HG02981 (cell line): ENCODE data around the gene PHACTR2.

Experiments
- ATAC-seq: cut with Tn5 transposase; IDR thresholded peaks from one replicate; pipeline ENCODE4 v1.9.1; 2021; ENCODE audit warnings: mild to moderate bottlenecking, moderate library complexity; ENCODE audit not compliant: unreplicated experiment

The PHACTR2 gene

GRCh38 chr6:143674483-143675381 is 3.0 kb upstream of the PHACTR2 start:
- no peak for ATAC-seq

- ATAC-seq = no peak
Measured at GRCh38 chr6:143675382-143675900, 2.3 kb upstream of the PHACTR2 start.

- no peak for ATAC-seq
Measured at GRCh38 chr6:143675946-143676345, 1.8 kb upstream of the PHACTR2 start.

GRCh38 chr6:143676437-143677045 is 1.2 kb upstream of the PHACTR2 start:
- no peak for ATAC-seq

- ATAC-seq = no peak
Measured at GRCh38 chr6:143677577-143677890, 231 bp upstream of the PHACTR2 start.

GRCh38 chr6:143679041-143679440 is 1.3 kb downstream of the PHACTR2 start:
- ATAC-seq = no peak

- no peak for ATAC-seq
Measured at GRCh38 chr6:143680141-143680540, 2.4 kb downstream of the PHACTR2 start.

- no peak for ATAC-seq
Measured at GRCh38 chr6:143682805-143683204, 5.0 kb downstream of the PHACTR2 start.

GRCh38 chr6:143684486-143684885 is 6.7 kb downstream of the PHACTR2 start:
- no peak for ATAC-seq

- no peak for ATAC-seq
Measured at GRCh38 chr6:143685653-143686052, 7.9 kb downstream of the PHACTR2 start.

GRCh38 chr6:143687591-143687990 is 9.8 kb downstream of the PHACTR2 start:
- ATAC-seq = no peak

GRCh38 chr6:143688681-143689080 is 10.9 kb downstream of the PHACTR2 start:
- no peak for ATAC-seq

GRCh38 chr6:143689852-143690251 is 12.1 kb downstream of the PHACTR2 start:
- ATAC-seq = no peak

GRCh38 chr6:143691155-143691554 is 13.4 kb downstream of the PHACTR2 start:
- ATAC-seq = no peak

- ATAC-seq = no peak
Measured at GRCh38 chr6:143691900-143692636, 14.3 kb downstream of the PHACTR2 start.

GRCh38 chr6:143692696-143693095 is 14.9 kb downstream of the PHACTR2 start:
- ATAC-seq = no peak

- no peak for ATAC-seq
Measured at GRCh38 chr6:143694013-143694412, 16.2 kb downstream of the PHACTR2 start.

GRCh38 chr6:143694560-143694959 is 16.8 kb downstream of the PHACTR2 start:
- ATAC-seq = no peak

- no peak for ATAC-seq
Measured at GRCh38 chr6:143695130-143695968, 17.6 kb downstream of the PHACTR2 start.

GRCh38 chr6:143695969-143696663 is 18.4 kb downstream of the PHACTR2 start:
- no peak for ATAC-seq
